Measurements from ENCODE around the gene ALPK3.
"Not testable (repeated sequence)": the region's sequence is repeated elsewhere in the genome, so short reads cannot be mapped to it uniquely, and the experiment has no call there.

Gene ALPK3

GRCh38 chr15:84874981-84875699, 58.0 kb downstream of the ALPK3 start:
- DNase-seq (ENCODE audit: low read depth): no peak

- no peak for DNase-seq (ENCODE audit: low read depth)
Observed at GRCh38 chr15:84876269-84876668, 59.1 kb downstream of the ALPK3 start.

GRCh38 chr15:84877701-84878100, 60.5 kb downstream of the ALPK3 start:
- DNase-seq (ENCODE audit: low read depth): not testable (repeated sequence)

GRCh38 chr15:84878504-84878903, 61.3 kb downstream of the ALPK3 start:
- DNase-seq (ENCODE audit: low read depth): peak; percentile 21

- no peak for DNase-seq (ENCODE audit: low read depth)
Observed at GRCh38 chr15:84879088-84879780, 62.1 kb downstream of the ALPK3 start.

GRCh38 chr15:84880007-84880406, 62.9 kb downstream of the ALPK3 start:
- DNase-seq (ENCODE audit: low read depth): no peak

GRCh38 chr15:84880822-84881519, 63.8 kb downstream of the ALPK3 start:
- no peak for DNase-seq (ENCODE audit: low read depth)

- DNase-seq (ENCODE audit: low read depth): no peak
Observed at GRCh38 chr15:84881520-84881830, 64.3 kb downstream of the ALPK3 start.

GRCh38 chr15:84883466-84883865, 66.3 kb downstream of the ALPK3 start:
- DNase-seq (ENCODE audit: low read depth): no peak

GRCh38 chr15:84883916-84884781, 67.0 kb downstream of the ALPK3 start, which contains the start of gene SLC28A1:
TSS of gene SLC28A1 (plus strand) at chr15:84884662. CDS start at chr15:84887761, 3,099 bp downstream.
- no peak for DNase-seq (ENCODE audit: low read depth)

GRCh38 chr15:84885801-84886200, 68.6 kb downstream of the ALPK3 start:
- DNase-seq (ENCODE audit: low read depth): no peak

- no peak for DNase-seq (ENCODE audit: low read depth)
Observed at GRCh38 chr15:84886211-84886983, 69.2 kb downstream of the ALPK3 start.

- no peak for DNase-seq (ENCODE audit: low read depth)
Observed at GRCh38 chr15:84886984-84887299, 69.8 kb downstream of the ALPK3 start.

- no peak for DNase-seq (ENCODE audit: low read depth)
Observed at GRCh38 chr15:84887938-84888337, 70.8 kb downstream of the ALPK3 start.

GRCh38 chr15:84888639-84889038, 71.5 kb downstream of the ALPK3 start:
- DNase-seq (ENCODE audit: low read depth): no peak

GRCh38 chr15:84889313-84889990, 72.3 kb downstream of the ALPK3 start:
- no peak for DNase-seq (ENCODE audit: low read depth)

- no peak for DNase-seq (ENCODE audit: low read depth)
Observed at GRCh38 chr15:84889991-84890669, 73.0 kb downstream of the ALPK3 start.

- DNase-seq (ENCODE audit: low read depth): no peak
Observed at GRCh38 chr15:84890670-84891162, 73.6 kb downstream of the ALPK3 start.

- no peak for DNase-seq (ENCODE audit: low read depth)
Observed at GRCh38 chr15:84891339-84891738, 74.2 kb downstream of the ALPK3 start.

- DNase-seq (ENCODE audit: low read depth): no peak
Observed at GRCh38 chr15:84892786-84893307, 75.7 kb downstream of the ALPK3 start.

Data from T follicular helper cell (primary cell).